Gastrocnemius medialis (tissue), 4 donors: Measurements from ENCODE around the gene GCLM.

Source experiments
- CTCF ChIP-seq, 5 experiments: fragments of 450-650 bp in 3 of 5; fragments of 200-600 bp in 2 of 5; sonication (generic) in 2 of 5; IDR thresholded peaks in 4 of 5; conservative IDR thresholded peaks in 1 of 5; 1 replicate in 4 of 5; 2 replicates in 1 of 5; pipeline ENCODE4 v1.5.1; 2016 to 2019; ENCODE audit warnings: antibody characterized with exemption in 5 of 5, mild to moderate bottlenecking in 3 of 5, moderate library complexity in 3 of 5
- POLR2A ChIP-seq, 2 donors: fragments of 450-650 bp; IDR thresholded peaks; one replicate each; pipeline ENCODE4 v1.6.1; 2017; ENCODE audit warnings: antibody characterized with exemption in 2 of 2, mild to moderate bottlenecking in 2 of 2, moderate library complexity in 2 of 2

GRCh38 chr1:93955765-93956164 is 46.5 kb upstream of the GCLM start:
- TF ChIP-seq CTCF (IDR thresholded peaks at IDR 0.05 in 4 of 5, conservative IDR thresholded peaks at IDR 0.05 in 1 of 5) (no peak), POLR2A (IDR thresholded peaks at IDR 0.05) (no peak)
